HG03097 (cell line): ENCODE results near the gene CCP110.
A peak's percentile ranks its signal among the peaks of the same experiment; 100 is the strongest.

ENCODE experiments used
- ATAC-seq: cut with Tn5 transposase; IDR thresholded peaks from one replicate; pipeline ENCODE4 v1.9.1; 2021; ENCODE audit not compliant: unreplicated experiment, low FRiP score

CCP110 gene

GRCh38 chr16:19506965-19507364 is 16.8 kb upstream of the CCP110 start:
- no peak for ATAC-seq

- ATAC-seq, result no peak
These were observed 15.9 kb upstream of the CCP110 start for GRCh38 chr16:19507867-19508266.

GRCh38 chr16:19512297-19512696 is 11.4 kb upstream of the CCP110 start:
- no peak for ATAC-seq

DNA sequence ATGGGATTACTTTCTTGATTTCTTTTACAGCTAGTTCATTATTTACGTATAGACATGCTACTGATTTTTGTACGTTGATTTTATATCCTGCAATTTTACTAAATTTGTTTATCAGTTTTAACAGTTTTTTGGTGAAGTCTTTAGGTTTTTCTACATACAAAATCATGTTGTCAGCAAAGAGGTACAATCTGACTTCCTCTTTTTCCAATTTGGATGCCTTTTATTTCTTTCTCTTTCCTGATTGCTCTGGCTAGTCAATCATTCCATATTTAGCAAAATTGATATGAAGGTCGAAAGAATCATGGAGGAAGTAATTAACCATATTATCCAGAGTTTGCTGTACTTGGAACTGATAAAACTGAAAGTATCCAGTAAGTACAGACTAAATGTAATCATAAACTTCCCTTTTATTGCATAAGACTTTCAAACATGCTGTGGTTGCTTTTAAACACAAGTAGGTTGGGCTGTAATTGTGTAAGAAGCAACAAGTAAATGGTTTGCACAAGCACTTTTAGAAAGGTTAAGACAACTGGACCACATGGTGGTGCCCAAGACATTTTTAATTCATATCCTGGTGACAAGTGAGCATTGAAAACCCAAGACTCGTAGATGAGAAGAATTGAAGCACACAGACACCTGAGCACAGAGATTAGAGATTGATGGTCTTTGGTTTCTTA is 10.2 kb upstream of the CCP110 start:
- no peak for ATAC-seq

- no peak for ATAC-seq
These were observed 8.0 kb upstream of the CCP110 start for GRCh38 chr16:19515757-19516156.

GRCh38 chr16:19517424-19518089 is 6.2 kb upstream of the CCP110 start:
- ATAC-seq, result no peak

GRCh38 chr16:19518388-19518787 is 5.4 kb upstream of the CCP110 start:
- ATAC-seq, result no peak

- ATAC-seq, result no peak
These were observed 2.8 kb upstream of the CCP110 start for GRCh38 chr16:19520861-19521331.

DNA sequence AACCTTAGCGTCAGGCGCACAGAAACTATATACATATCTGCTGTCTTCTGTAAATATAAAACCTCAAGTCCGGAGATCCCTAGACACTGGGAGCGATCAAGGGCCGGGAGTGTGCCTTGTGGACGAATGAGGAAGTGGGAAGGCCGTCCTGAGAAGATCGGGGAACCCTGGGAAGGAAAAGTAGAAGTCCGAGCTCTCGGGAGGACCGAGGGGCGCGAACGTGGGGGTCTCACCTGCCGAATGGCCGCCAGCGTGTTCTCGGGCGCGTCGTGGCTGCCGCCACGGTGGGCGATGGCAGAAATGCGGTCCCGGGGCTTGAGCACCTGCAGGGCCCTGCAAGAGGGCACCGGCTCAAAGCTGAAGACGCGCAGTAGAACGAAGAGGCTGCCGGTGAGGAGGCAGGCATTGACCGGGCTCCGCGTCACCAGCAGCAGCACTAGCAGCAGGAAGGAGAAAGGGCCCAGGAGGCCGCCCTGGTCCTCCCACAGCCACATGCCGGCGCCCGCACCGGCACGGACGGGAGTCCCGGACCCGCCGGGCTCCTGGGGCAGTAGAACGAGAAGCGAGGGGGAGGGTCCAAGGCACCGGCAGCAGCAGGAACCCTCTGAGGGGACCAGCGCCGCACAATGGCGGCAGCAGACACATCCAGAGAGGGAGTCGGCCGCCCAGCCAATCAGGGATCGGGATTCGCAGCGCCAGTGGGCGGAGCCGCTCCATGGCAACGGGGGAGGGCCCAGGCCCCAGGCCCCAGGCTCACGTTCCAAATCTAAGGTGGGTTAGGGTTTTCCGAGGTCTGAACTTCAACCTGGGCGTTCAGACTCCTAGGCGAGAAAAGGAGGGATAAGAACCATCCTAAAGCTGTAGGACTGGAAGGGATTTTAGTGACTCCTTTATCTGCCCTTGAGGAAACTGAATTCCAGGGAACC is 2.0 kb upstream of the CCP110 start, which contains the start of gene GDE1:
Gene GDE1, minus strand, starts transcription at position 628 of the 926 bp plus-strand sequence. Its CDS starts 134 bp downstream, at position 494.
- ATAC-seq, result peak; percentile 66

DNA sequence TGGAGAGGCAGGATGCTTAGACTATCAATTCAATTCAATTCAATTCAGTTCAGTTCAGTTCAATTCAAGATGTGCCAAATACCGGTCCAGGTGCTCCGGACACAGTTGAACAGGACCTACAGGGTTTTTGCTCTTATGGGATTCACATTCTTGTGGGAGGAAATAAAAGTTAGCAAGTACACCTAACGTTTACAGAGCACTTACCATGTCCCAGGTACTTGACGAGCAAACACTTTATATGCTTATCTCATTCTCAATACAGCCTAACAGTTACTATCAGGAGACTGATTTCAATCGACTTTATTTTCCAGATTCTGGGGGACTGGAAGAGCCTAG is 1.4 kb upstream of the CCP110 start:
- ATAC-seq, result no peak

GRCh38 chr16:19522760-19523159 is 982 bp upstream of the CCP110 start:
- no peak for ATAC-seq

- ATAC-seq, result no peak
These were observed 571 bp upstream of the CCP110 start for GRCh38 chr16:19523184-19523558.

DNA sequence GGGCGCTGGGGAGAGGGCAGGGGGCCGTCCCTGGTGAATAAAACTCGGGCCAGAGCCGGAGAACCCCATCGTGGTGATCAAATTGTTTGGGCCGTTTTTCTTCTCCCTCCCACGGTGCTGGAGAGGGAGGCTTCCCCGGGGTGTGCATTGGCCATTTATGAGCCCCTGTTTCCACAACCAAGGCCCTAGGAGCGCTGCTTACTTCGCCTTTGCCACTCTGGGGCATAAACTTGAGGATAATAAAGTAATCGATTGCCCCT is 544 bp downstream of the CCP110 start:
- ATAC-seq, result no peak

- no peak for ATAC-seq
These were observed 1.1 kb downstream of the CCP110 start for GRCh38 chr16:19524616-19525384.

DNA sequence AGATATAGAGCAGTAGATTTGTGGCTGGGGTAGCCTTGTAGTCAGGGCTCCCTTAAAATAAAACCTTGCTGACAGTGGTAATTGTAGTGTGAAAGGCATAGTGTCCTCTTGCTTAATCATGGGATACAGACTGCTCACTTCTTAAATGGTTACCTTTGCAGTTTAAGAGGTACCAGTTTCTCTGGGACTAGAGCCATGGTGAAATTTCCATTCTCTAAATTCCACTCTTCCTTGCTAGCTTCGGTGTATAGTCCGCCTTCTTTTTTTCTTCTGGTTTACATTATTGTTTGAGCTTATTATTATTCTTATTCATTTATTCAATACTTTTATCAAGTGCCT is 1.6 kb downstream of the CCP110 start:
- no peak for ATAC-seq

GRCh38 chr16:19527161-19527560 is 3.4 kb downstream of the CCP110 start:
- ATAC-seq, result no peak

- no peak for ATAC-seq
These were observed 4.9 kb downstream of the CCP110 start for GRCh38 chr16:19528666-19529065.

DNA sequence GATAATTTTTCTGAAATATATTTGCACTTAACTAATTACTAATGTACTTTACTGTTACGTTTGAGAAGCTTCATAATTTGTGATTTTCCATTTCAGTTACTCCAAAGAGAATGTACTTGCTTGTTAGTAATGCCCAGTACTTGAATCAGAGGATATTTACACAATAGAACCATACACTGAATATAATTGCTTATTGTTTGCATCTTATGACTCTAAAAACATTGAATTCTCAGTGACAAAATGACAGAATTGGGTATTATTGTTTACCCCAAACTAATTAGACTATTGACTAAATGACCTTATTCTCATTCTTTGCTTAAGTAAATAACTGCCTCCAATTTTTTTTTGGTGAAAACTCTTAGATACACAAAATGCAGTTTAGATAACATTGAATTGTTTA is 8.9 kb downstream of the CCP110 start:
- ATAC-seq, result no peak

DNA sequence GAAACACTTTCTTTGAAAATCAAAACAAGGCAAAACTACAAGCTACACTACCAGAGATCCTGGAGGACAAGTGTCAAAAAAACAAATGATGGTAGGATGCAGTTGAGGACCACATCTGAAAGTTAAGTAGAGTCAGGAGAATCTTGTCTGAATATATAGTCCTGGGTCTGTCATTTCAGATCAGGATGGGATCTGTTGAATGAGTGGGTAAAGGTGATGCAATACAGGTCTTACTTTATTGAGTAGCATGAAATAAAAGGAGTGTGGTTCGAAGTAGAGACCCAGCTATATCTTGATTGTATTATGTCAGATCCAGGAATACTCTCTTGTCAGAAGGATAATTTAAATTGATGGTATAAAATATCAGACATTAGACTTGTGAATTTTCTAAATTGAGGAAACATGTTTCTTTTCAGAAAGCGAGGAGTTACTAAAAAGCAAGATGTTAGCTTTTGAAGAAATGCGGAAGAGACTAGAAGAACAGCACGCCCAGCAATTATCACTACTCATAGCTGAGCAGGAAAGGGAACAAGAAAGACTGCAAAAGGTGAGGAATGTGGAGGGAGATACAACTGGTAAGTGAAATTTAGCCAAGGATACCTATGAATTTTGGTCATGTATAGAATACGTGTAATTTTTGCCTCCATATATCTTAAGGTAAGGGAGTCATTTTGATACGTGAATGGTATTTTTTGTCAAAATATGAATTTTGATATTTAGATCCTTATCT is 16.7 kb downstream of the CCP110 start:
- no peak for ATAC-seq

- no peak for ATAC-seq
These were observed 18.5 kb downstream of the CCP110 start for GRCh38 chr16:19542138-19542821.
